Kasumi-1 (cell line): ENCODE results near the gene LRP3.

ENCODE experiments used
- DNase-seq, 2 experiments: peaks; one replicate each; lab custom pipeline; 2025; lab: John Stamatoyannopoulos, UW

Gene LRP3

GRCh38 chr19:33236696-33237390, 42.7 kb downstream of the LRP3 start:
- DNase-seq = no peak

GRCh38 chr19:33238481-33239149, 44.5 kb downstream of the LRP3 start:
- no peak for DNase-seq

- DNase-seq = no peak
Measured at GRCh38 chr19:33239223-33239975, 45.3 kb downstream of the LRP3 start.

- no peak for DNase-seq
Measured at GRCh38 chr19:33240181-33240771, 46.1 kb downstream of the LRP3 start.

GRCh38 chr19:33241091-33241529, 47.0 kb downstream of the LRP3 start:
- DNase-seq = no peak

DNA sequence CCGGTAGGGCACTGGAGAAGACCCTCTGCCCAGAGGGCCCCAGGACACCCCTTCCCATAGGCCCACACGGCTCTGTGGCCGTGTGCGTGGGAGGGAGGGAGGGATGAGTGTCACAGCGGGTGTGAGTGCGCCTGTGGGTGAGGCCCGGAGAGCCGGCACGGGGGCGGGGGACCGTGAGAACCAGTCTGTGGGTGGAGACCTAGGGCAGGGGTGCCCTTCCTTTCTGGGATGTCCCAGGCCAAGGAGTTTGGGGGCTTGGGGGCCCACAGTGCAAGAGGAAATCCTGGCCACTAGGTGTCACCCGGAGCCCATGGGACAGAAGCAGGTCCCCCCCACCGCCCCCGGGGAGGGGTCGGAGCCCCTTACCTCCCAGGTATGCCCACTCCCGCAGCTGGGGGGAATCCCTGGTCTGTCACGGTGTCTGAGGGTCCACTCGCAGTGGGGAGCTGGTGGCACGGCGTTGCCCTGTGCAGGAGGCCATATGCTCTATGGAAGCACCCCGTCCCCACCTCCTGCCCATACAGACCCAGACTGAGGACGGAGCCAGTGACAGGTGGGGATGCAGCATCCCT, 47.5 kb downstream of the LRP3 start:
- DNase-seq = peak; percentile 13 to 16

DNA sequence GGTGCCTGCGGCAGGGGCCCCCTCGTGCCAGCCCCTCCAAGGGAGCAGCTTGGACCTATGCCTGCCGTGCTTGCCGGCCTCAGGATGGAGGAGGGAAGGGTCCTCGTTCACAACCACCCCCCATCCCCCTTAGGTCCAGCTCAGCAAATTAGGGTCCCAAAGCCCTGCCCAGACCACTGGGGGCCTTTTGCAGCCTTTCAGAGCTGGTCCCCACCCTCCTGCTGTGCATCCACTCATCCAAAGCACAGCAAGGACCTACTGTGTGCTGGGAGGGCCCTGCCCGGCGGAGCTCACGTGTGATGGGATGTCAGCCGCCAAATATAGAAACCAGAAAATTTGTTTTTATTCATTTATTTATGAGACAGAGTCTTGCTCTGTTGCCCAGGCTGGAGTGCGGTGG, 48.0 kb downstream of the LRP3 start:
- DNase-seq = no peak

DNA sequence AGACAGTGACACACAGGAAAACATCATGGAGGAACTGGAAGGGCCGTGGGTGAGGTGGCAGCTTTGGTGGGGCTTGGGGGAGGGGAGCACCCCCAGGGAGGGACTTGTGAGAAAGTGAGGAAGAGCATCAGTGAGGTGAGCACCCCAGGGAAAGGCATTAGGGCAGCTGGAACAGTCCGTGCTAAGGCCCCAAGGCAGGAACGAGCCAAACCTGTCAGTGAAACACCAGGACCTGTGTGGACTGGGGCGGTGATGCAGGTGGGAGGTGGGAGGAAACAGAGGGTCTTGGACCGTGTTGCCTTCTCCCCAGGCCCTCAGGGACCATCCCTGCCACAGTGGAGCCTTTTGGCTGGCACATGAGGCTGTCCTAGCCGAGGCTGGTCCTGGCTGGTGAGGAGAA, 48.8 kb downstream of the LRP3 start:
- no peak for DNase-seq

- peak; percentile 4 to 5 for DNase-seq
Measured at GRCh38 chr19:33245948-33246708, 52.0 kb downstream of the LRP3 start.

- DNase-seq = no peak
Measured at GRCh38 chr19:33246709-33247440, 52.7 kb downstream of the LRP3 start.

DNA sequence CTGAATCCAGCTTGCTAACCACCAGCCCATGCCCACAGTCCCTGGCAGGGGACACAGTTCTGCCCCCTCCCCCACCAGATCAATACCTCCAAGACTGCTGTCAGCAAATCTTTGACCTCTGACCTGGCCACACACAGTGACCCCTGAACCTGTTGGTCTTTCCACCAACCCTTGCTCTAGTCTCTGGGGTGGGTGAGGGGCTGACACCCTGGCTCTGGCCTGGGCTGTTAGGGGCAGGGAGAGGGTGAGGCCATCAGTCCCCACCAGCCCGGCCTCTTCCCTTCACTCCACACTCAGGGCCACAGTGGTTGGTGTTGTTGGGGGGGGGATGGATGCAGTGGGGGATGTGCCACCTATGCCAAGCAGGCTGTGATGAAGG, 53.3 kb downstream of the LRP3 start:
- DNase-seq = no peak

DNA sequence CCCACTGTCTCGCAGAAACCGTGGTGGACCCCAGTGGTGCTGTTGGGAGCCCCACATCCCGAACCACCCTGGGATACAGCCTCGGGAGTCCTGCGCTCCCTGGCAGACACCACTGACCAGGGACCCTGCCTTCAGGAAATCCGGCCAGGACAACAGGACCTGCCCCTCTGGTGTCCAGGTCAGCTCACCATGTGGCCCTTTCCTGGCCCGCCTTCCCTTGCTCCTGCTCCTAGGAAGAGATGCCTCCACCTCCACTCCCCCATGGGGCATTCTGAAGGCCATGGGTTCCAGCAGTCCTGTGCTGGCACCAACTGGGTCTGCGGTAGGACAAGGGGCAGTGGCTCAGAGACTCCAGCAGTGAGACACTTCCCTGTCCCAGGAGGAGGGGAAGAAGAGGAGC, 54.0 kb downstream of the LRP3 start:
- no peak for DNase-seq

- DNase-seq = no peak
Measured at GRCh38 chr19:33248553-33248953, 54.4 kb downstream of the LRP3 start.

GRCh38 chr19:33248954-33249613, 55.0 kb downstream of the LRP3 start:
- DNase-seq = peak; percentile 17 to 34

DNA sequence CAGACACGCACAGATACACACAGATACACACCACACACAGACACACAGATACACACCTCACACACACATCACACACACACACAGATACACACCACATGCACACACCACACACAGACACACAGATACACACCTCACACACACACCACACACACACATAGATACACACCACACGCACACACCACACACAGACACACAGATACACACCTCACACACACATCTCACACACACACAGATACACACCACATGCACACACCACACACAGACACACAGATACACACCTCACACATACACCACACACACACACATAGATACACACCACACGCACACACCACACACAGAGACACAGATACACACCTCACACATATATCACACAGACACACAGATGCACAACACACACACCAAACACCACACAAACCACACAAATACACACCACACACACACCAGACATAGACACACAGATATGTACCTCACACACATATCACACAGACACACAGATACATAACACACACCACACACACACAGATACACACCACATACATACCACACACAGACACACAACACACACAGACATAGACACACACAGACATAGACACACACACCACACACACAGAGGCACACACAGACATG, 55.7 kb downstream of the LRP3 start:
- no peak for DNase-seq

GRCh38 chr19:33250500-33250899, 56.4 kb downstream of the LRP3 start:
- DNase-seq = no peak

DNA sequence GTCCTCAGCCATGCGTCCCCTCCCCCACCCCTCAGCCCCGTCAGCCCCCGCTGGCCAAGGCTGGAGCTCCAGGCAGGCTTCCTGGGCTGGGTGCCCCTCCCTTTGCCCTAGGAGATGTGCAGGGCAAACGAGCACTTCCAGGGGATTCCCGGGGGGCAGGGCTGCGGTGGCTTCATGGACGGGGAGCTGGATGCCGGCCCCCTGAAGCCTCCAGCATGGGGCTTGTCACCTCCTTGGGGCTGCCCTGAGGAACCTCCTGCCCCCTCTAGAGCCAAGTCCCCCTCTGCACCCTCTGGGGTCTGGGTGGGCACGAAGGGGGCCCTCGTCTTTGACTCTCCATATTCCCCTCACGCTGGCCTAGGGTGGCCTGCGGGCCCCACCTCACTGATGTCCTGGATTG, 56.9 kb downstream of the LRP3 start:
- DNase-seq = no peak

DNA sequence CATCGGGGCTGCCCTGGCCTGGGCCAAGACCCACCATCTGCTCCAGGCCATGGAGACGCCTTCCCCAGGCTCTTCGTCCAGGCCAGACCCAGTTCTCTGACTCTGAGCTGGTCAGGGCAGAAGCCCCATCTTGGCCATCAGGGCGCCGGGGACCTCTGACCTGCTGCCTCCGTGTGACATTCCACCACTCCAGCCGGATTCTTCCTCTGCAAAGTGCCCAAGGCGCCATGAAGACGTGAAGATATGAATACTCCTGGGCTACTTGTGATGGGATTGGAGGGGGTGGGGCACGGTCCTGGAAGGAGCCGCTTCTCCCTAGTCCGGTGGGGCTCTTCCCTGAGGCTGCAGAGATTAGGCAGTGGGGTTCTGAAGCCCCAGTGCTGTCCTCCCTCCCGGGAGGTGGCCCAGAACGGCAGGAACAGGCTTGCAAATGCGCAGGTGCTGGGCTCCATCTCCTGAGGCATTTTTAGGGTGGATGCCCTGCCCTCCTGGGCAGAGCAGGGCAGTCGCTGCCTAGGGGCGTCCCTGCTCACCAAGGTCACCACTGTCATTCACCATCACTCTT, 57.5 kb downstream of the LRP3 start:
- DNase-seq = no peak

DNA sequence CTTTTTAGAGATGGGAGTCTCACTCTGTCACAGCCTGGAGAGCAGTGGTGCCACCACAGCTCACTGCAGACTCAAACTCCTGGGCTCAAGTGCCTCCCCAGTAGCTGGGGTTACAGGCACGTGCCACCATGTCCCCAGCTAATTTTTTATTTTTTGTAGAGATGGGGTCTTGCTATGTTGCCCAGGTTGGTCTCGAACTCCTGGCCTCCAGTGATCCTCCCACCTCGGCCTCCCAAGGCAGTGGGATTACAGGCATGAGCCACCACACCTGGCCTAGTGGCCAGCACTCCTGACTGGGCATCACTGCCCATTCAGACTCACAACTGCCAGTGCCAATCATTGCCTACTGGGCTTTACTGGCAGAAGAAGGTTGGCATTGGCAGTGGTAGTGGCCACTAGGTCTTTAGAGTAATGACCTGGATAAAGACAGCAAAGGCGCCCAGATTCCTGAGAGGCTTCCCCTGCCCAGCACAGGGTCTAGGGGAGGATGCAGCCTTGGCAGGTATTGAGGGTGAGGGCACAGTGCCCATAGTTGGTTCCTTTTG, 58.4 kb downstream of the LRP3 start:
- no peak for DNase-seq
